GM19324 (cell line): ENCODE data around the gene PSKH1.
"Not testable (repeated sequence)": the region's sequence is repeated elsewhere in the genome, so short reads cannot be mapped to it uniquely, and the experiment has no call there.

Experiments used
- ATAC-seq: cut with Tn5 transposase; IDR thresholded peaks from one replicate; pipeline ENCODE4 v1.9.1; 2021; ENCODE audit warnings: mild to moderate bottlenecking, moderate library complexity; ENCODE audit not compliant: unreplicated experiment, low FRiP score

Gene PSKH1

GRCh38 chr16:67892899-67893742 lies at the start of gene PSKH1:
TSS of gene PSKH1 (plus strand) at chr16:67893254. CDS start at chr16:67908750, 15,496 bp downstream.
- ATAC-seq: peak; percentile 88

GRCh38 chr16:67843343-67843765 lies 49.7 kb upstream of the PSKH1 start:
- ATAC-seq: no peak

GRCh38 chr16:67844497-67844896 lies 48.6 kb upstream of the PSKH1 start:
- ATAC-seq: no peak

GRCh38 chr16:67845291-67846062 lies 47.6 kb upstream of the PSKH1 start:
- no peak for ATAC-seq

GRCh38 chr16:67846063-67846319 lies 47.1 kb upstream of the PSKH1 start:
- ATAC-seq: no peak

GRCh38 chr16:67846320-67847063 lies 46.6 kb upstream of the PSKH1 start, which contains the start of gene NUTF2:
TSS of gene NUTF2 (plus strand) at chr16:67846933. CDS start at chr16:67865131, 18,198 bp downstream.
- ATAC-seq: peak; percentile 68

GRCh38 chr16:67847064-67847861 lies 45.8 kb upstream of the PSKH1 start, which contains the start of gene CENPT:
TSS of gene CENPT (minus strand) at chr16:67847693. CDS start at chr16:67833859, 13,834 bp downstream.
- ATAC-seq: peak; percentile 34

- no peak for ATAC-seq
Observed at GRCh38 chr16:67848118-67848517, 44.9 kb upstream of the PSKH1 start.

GRCh38 chr16:67853670-67854069 lies 39.4 kb upstream of the PSKH1 start:
- no peak for ATAC-seq

GRCh38 chr16:67855789-67856188 lies 37.3 kb upstream of the PSKH1 start:
- ATAC-seq: no peak

GRCh38 chr16:67856927-67857546 lies 36.0 kb upstream of the PSKH1 start:
- ATAC-seq: no peak

- no peak for ATAC-seq
Observed at GRCh38 chr16:67857547-67858233, 35.4 kb upstream of the PSKH1 start.

- ATAC-seq: no peak
Observed at GRCh38 chr16:67858500-67858899, 34.6 kb upstream of the PSKH1 start.

GRCh38 chr16:67860589-67861398 lies 32.3 kb upstream of the PSKH1 start:
- ATAC-seq: no peak

- ATAC-seq: no peak
Observed at GRCh38 chr16:67861877-67862276, 31.2 kb upstream of the PSKH1 start.

- ATAC-seq: no peak
Observed at GRCh38 chr16:67862623-67863583, 30.2 kb upstream of the PSKH1 start.

- not testable (repeated sequence) for ATAC-seq
Observed at GRCh38 chr16:67864044-67864443, 29.0 kb upstream of the PSKH1 start.
